H1 (cell line): ENCODE measurements around the gene SLC15A1. TPM values are rescaled to one million over a fixed set of nuclear protein-coding genes. Genes with fewer than 3 reads are reported as not detected.
A peak's percentile ranks its signal among the peaks of the same experiment; 100 is the strongest.

ENCODE experiments used
- CTCF ChIA-PET: fragments of 300-600 bp; sonication (Branson Sonifier 250); formaldehyde crosslinking; loops from one replicate; lab custom pipeline; 2021; ENCODE audit not compliant: partially characterized antibody; lab: Charles Lee
- POLR2A ChIA-PET: fragments of 300-600 bp; sonication (Branson Sonifier 250); formaldehyde crosslinking; loops from one replicate; lab custom pipeline; 2021; ENCODE audit warnings: inconsistent platforms; ENCODE audit not compliant: partially characterized antibody; lab: Charles Lee
- DNase-seq, 2 experiments: peaks; one replicate each; pipeline versions ENCODE4 v3.0.0 to v3.0.0-alpha.2; 2010 to 2022; ENCODE audit warnings: low spot score in 2 of 2, low read depth in 1 of 2, mixed read lengths in 1 of 2
- FAIRE-seq: peaks from 2 replicates; lab custom pipeline; 2011; peaks lifted over from hg19 to GRCh38; lab: Jason Lieb, UNC
- H2AFZ ChIP-seq: 2 replicates; pipeline ENCODE4 v1.8.1; 2012; ENCODE audit warnings: low read length, inconsistent platforms
- H2AK5ac ChIP-seq: 2 replicates; pipeline ENCODE4 v1.6.1; 2013; ENCODE audit warnings: low read depth, low read length
- H2BK120ac ChIP-seq: replicated peaks from 2 replicates; pipeline ENCODE3; 2013; ENCODE audit warnings: low read depth, low read length, inconsistent platforms
- H2BK12ac ChIP-seq: 2 replicates; pipeline ENCODE4 v1.6.1; 2013; ENCODE audit warnings: low read depth, low read length
- H2BK15ac ChIP-seq: 2 replicates; pipeline ENCODE4 v1.6.1; 2013; ENCODE audit warnings: low read length
- H2BK20ac ChIP-seq: 2 replicates; pipeline ENCODE4 v1.6.1; 2013; ENCODE audit warnings: low read length
- H2BK5ac ChIP-seq: 2 replicates; pipeline ENCODE4 v1.6.1; 2013; ENCODE audit warnings: low read depth, low read length
- H3K14ac ChIP-seq: 2 replicates; pipeline ENCODE4 v1.6.1; 2013; ENCODE audit warnings: inconsistent platforms; ENCODE audit not compliant: insufficient read length
- H3K18ac ChIP-seq: 2 replicates; pipeline ENCODE4 v1.6.1; 2013; ENCODE audit warnings: low read length; ENCODE audit errors: extremely low read depth
- H3K23ac ChIP-seq: 2 replicates; pipeline ENCODE4 v1.6.1; 2013; ENCODE audit warnings: inconsistent platforms; ENCODE audit not compliant: insufficient read length
- H3K23me2 ChIP-seq: 2 replicates; pipeline ENCODE4 v1.6.1; 2013; ENCODE audit warnings: low read depth, low read length
- H3K27ac ChIP-seq: 2 replicates; pipeline ENCODE4 v1.6.1; 2011; ENCODE audit warnings: low read depth, low read length, inconsistent platforms
- H3K27me3 ChIP-seq, 4 experiments: replicated peaks in 1 of 4; 1 replicate in 1 of 4; 2 replicates in 3 of 4; pipeline versions ENCODE4 v1.6.1 to v1.8.1; 2011 to 2013; ENCODE audit warnings: low read length in 3 of 4, mild to moderate bottlenecking in 3 of 4, inconsistent platforms in 2 of 4, mixed read lengths in 2 of 4, moderate library complexity in 1 of 4; ENCODE audit not compliant: control insufficient read depth in 3 of 4, insufficient read depth in 3 of 4; ENCODE audit errors: extremely low read depth in 1 of 4
- H3K36me3 ChIP-seq, 4 experiments: 2 replicates each; pipeline versions ENCODE4 v1.6.1 to v1.8.1; 2011 to 2013; ENCODE audit warnings: mild to moderate bottlenecking in 4 of 4, low read length in 3 of 4, moderate library complexity in 2 of 4, control low read depth in 1 of 4, inconsistent platforms in 1 of 4; ENCODE audit not compliant: insufficient read depth in 4 of 4, control insufficient read depth in 2 of 4
- H3K4ac ChIP-seq: replicated peaks from 2 replicates; pipeline ENCODE3; 2013; ENCODE audit warnings: low read length, low read depth, mixed read lengths, inconsistent platforms; ENCODE audit not compliant: insufficient read length
- H3K4me1 ChIP-seq, 4 experiments: replicated peaks in 1 of 4; 1 replicate in 1 of 4; 2 replicates in 3 of 4; pipeline versions ENCODE4 v1.6.1 to v1.8.1; 2011 to 2013; ENCODE audit warnings: low read length in 3 of 4, inconsistent platforms in 2 of 4, mixed read lengths in 1 of 4; ENCODE audit not compliant: insufficient read depth in 4 of 4, control insufficient read depth in 3 of 4
- H3K4me2 ChIP-seq, 2 experiments: 2 replicates each; pipeline versions ENCODE4 v1.6.1 to v1.8.1; 2011 to 2013; ENCODE audit warnings: low read depth in 2 of 2, low read length in 2 of 2, control low read depth in 1 of 2, inconsistent platforms in 1 of 2, mild to moderate bottlenecking in 1 of 2; ENCODE audit not compliant: insufficient read depth in 1 of 2
- H3K4me3 ChIP-seq, 4 experiments: fragments of 200-600, 300-600 bp in 1 of 4; sonication (generic), shearing (Covaris generic), sonication (Bioruptor Twin) in 1 of 4; 2 replicates each; pipeline versions ENCODE4 v1.5.1 to v1.8.1; 2011 to 2016; ENCODE audit warnings: low read length in 4 of 4, low read depth in 3 of 4, control low read depth in 2 of 4, inconsistent platforms in 2 of 4, mild to moderate bottlenecking in 2 of 4, mixed read lengths in 1 of 4, moderate library complexity in 1 of 4; ENCODE audit not compliant: insufficient read depth in 2 of 4; ENCODE audit errors: extremely low read depth in 1 of 4
- H3K56ac ChIP-seq: replicated peaks from 2 replicates; pipeline ENCODE3; 2013; ENCODE audit warnings: low read depth, mild to moderate bottlenecking, mixed read lengths, low read length, inconsistent platforms; ENCODE audit not compliant: insufficient read length
- H3K79me1 ChIP-seq: 2 replicates; pipeline ENCODE4 v1.6.1; 2013; ENCODE audit warnings: low read depth, low read length, control low read depth
- H3K79me2 ChIP-seq, 2 experiments: 2 replicates each; pipeline versions ENCODE4 v1.6.1 to v1.8.1; 2012 to 2013; ENCODE audit warnings: low read length in 2 of 2, mild to moderate bottlenecking in 2 of 2, inconsistent platforms in 1 of 2; ENCODE audit not compliant: insufficient read depth in 2 of 2, control insufficient read depth in 1 of 2
- H3K9ac ChIP-seq, 4 experiments: replicated peaks in 1 of 4; 1 replicate in 1 of 4; 2 replicates in 3 of 4; pipeline versions ENCODE4 v1.6.1 to v1.8.1; 2011 to 2013; ENCODE audit warnings: low read depth in 3 of 4, low read length in 3 of 4, control low read depth in 2 of 4, mild to moderate bottlenecking in 2 of 4, moderate library complexity in 2 of 4, inconsistent platforms in 1 of 4; ENCODE audit errors: extremely low read depth in 1 of 4
- H3K9me3 ChIP-seq, 2 experiments: 2 replicates each; pipeline versions ENCODE4 v1.6.1 to v1.8.1; 2012 to 2013; ENCODE audit warnings: mild to moderate bottlenecking in 2 of 2, moderate library complexity in 2 of 2, control low read depth in 1 of 2, inconsistent platforms in 1 of 2, low read depth in 1 of 2, low read length in 1 of 2, mixed read lengths in 1 of 2; ENCODE audit not compliant: insufficient read depth in 2 of 2
- H4K20me1 ChIP-seq, 2 experiments: replicated peaks in 1 of 2; 2 replicates each; pipeline versions ENCODE3 to v1.8.1; 2011 to 2013; ENCODE audit warnings: inconsistent platforms in 2 of 2, low read length in 2 of 2, mild to moderate bottlenecking in 1 of 2; ENCODE audit not compliant: insufficient read depth in 2 of 2, control insufficient read depth in 1 of 2
- H4K5ac ChIP-seq: 2 replicates; pipeline ENCODE4 v1.6.1; 2013; ENCODE audit warnings: low read length, low read depth, mixed read lengths, inconsistent platforms; ENCODE audit not compliant: insufficient read length
- H4K8ac ChIP-seq: 2 replicates; pipeline ENCODE4 v1.8.0; 2013; ENCODE audit warnings: mild to moderate bottlenecking, moderate library complexity, low read length, inconsistent platforms; ENCODE audit not compliant: insufficient read depth; ENCODE audit errors: extremely low read depth
- H4K91ac ChIP-seq: replicated peaks from 2 replicates; pipeline ENCODE3; 2013; ENCODE audit warnings: low read length, mixed read lengths, inconsistent platforms; ENCODE audit not compliant: insufficient read length
- BRCA1 ChIP-seq: IDR thresholded peaks from 2 replicates; pipeline ENCODE4 v1.6.1; 2012; ENCODE audit warnings: low read depth, low read length, improper control_type of control experiment
- CBX5 ChIP-seq: fragments of 300-800, 300-1000 bp; sonication (generic); IDR thresholded peaks from 2 replicates; pipeline ENCODE4 v1.7.1; 2016; ENCODE audit warnings: antibody characterized with exemption, low read length, low read depth
- HDAC2 ChIP-seq, 2 experiments: fragments of 300-600 bp in 1 of 2; sonication (generic) in 1 of 2; IDR thresholded peaks; 2 replicates each; pipeline ENCODE4 v1.6.1; 2011 to 2012; ENCODE audit warnings: low read depth in 2 of 2, low read length in 2 of 2, mild to moderate bottlenecking in 2 of 2, moderate library complexity in 2 of 2, borderline replicate concordance in 1 of 2, inconsistent platforms in 1 of 2
- HDAC6 ChIP-seq: IDR thresholded peaks from one replicate; pipeline ENCODE4 v1.7.1; 2012; ENCODE audit warnings: low read depth, mild to moderate bottlenecking, inconsistent platforms, low read length, moderate library complexity
- JUND ChIP-seq: IDR thresholded peaks from 2 replicates; pipeline ENCODE4 v1.6.1; 2011; ENCODE audit warnings: mild to moderate bottlenecking, improper control_type of control experiment, low read length
- MAFK ChIP-seq: IDR thresholded peaks from 2 replicates; pipeline ENCODE4 v1.6.1; 2012; ENCODE audit warnings: low read depth, mild to moderate bottlenecking, improper control_type of control experiment, low read length
- PHF8 ChIP-seq: fragments of 200-600 bp; sonication (generic); conservative IDR thresholded peaks from 2 replicates; pipeline ENCODE4 v1.7.1; 2012; ENCODE audit warnings: low read depth, mild to moderate bottlenecking, inconsistent platforms, low read length, moderate library complexity
- RAD21 ChIP-seq, 2 experiments: IDR thresholded peaks in 1 of 2; conservative IDR thresholded peaks in 1 of 2; 2 replicates each; pipeline ENCODE4 v1.6.1; 2011; ENCODE audit warnings: low read depth in 2 of 2, low read length in 2 of 2, improper control_type of control experiment in 1 of 2, inconsistent platforms in 1 of 2, mild to moderate bottlenecking in 1 of 2, moderate library complexity in 1 of 2
- SIRT6 ChIP-seq: IDR thresholded peaks from one replicate; pipeline ENCODE4 v1.7.1; 2012; ENCODE audit warnings: low read length, inconsistent platforms
- TBP ChIP-seq: IDR thresholded peaks from 2 replicates; pipeline ENCODE4 v1.6.1; 2011; ENCODE audit warnings: low read depth, low read length, improper control_type of control experiment
- ZNF274 ChIP-seq: IDR thresholded peaks from 2 replicates; pipeline ENCODE4 v1.7.0; 2012; ENCODE audit warnings: low read length, borderline replicate concordance; ENCODE audit errors: extremely low read depth
- WGBS, 2 experiments: shearing (Covaris generic) in 1 of 2; methylation state at CpG; one replicate each; pipeline versions ENCODE4 v1.1.6 to v1.1.7; 2013 to 2015; ENCODE audit warnings: low lambda C conversion rate in 2 of 2, mixed read lengths in 2 of 2, inconsistent platforms in 1 of 2, low coverage in 1 of 2, missing lambda C conversion rate in 1 of 2; ENCODE audit not compliant: insufficient replicate concordance in 2 of 2, insufficient coverage in 1 of 2, insufficient read length in 1 of 2; ENCODE audit errors: extremely low coverage in 1 of 2, missing lambda C conversion rate in 1 of 2; 5-methylcytosine and 5-hydroxymethylcytosine counted together
- polyA plus RNA-seq, 7 experiments: library from polyadenylated mRNA; depleted of rRNA in 3 of 7; stranded (reverse) in 5 of 7; unstranded in 2 of 7; fragments of >200 nt in 5 of 7; fragments of 200-250 nt in 2 of 7; gene quantifications; 1 replicate in 5 of 7; 2 replicates in 1 of 7; 4 replicates in 1 of 7; pipeline versions ENCODE4 v1.2.1 to v1.2.3, GENCODE V29; 2011 to 2013; ENCODE audit warnings: missing spikeins in 2 of 7, mixed read lengths in 2 of 7
- total RNA-seq: library from RNA; stranded (reverse); fragmentation: NEBNext Ultra II Directional; extraction: Animal tissue kit (Norgen Biotek cat#: 25700); gene quantifications from 2 replicates; pipeline ENCODE4 v1.2.1, GENCODE V29; 2021
- TF ChIP-seq, protein P1 (sequence below): IDR thresholded peaks from 2 replicates; pipeline ENCODE4 v1.6.1; 2012; ENCODE audit warnings: low read length, inconsistent platforms

SLC15A1 gene
- total and polyA plus RNA-seq, 2 of the 8 experiments (the other 6 are each of a cell fraction or from before 2014, with no cell fraction given): 1.3 to 2.4 TPM

DNA sequence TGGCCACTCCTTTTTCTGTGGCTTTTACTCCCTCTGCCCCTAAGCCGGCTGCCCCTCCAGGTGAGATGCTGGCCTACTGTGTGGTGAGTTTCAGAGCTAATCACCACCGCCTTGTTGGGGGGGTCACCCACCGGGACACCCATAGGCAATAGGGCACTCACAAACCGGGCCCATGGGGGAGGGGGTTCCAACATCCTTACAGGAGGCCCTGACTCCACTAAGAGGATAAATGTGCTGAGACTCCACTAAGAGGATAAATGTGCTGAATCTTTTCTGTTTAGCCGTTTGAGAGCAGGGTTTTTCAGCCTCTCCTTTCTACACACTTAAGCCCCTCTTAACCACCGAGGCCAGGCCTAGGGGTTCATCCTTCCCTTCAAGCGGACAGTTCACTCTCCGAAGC is 73.7 kb downstream of the SLC15A1 start:
- Histone ChIP-seq H2BK15ac (no peak overlapping the region), H3K79me2 (no peaks in the 10 kb centered on the region), H3K9ac (no peak overlapping the region), H2BK5ac (no peak overlapping the region; the same call in 1 of the 2 replicates), H3K4me3 (no peak overlapping the region), H3K4me1 (peaks cover 0 to 3% (median 0%) of the 10 kb centered on the region in 4 experiments; a peak in 1 of 7 replicates), H2BK120ac (no peak overlapping the region), H3K27me3 (no peaks in the 10 kb centered on the region), H3K4ac (no peak overlapping the region), H3K36me3 (no peaks in the 10 kb centered on the region), H4K20me1 (no peaks in the 10 kb centered on the region), H3K23me2 (peaks cover 2% of the 10 kb centered on the region; the same call in 1 of the 2 replicates), H4K8ac (no peak overlapping the region), H3K4me2 (no peak overlapping the region), H4K91ac (no peak overlapping the region), H2AFZ (no peak overlapping the region), H3K56ac (no peak overlapping the region), H3K14ac (no peak overlapping the region), H2AK5ac (no peak overlapping the region), H3K18ac (no peak overlapping the region; the same call in 1 of the 2 replicates), H2BK12ac (peak overlapping the region; percentile 75; the same call in 1 of the 2 replicates), H2BK20ac (no peak overlapping the region), H3K23ac (no peak overlapping the region), H3K79me1 (no peaks in the 10 kb centered on the region), H4K5ac (no peak overlapping the region), H3K9me3 (no peaks in the 10 kb centered on the region), H3K27ac (no peak overlapping the region)
- DNase-seq (no peak), FAIRE-seq (no peak)
- CTCF ChIA-PET: interaction anchor here (0.9 kb wide), 1 partner anchor 167 kb away, joined by 3 read pairs; no protein-coding TSS in a partner anchor
- POLR2A ChIA-PET: no interaction called here
- 91% methylated on average over 8 of the region's 8 CpGs; no CpG with 5 or more reads in 1 of the 2 experiments for WGBS, 2 experiments
- TF ChIP-seq CBX5: no peak
- no peak for TF ChIP-seq RAD21 (IDR thresholded peaks at IDR 0.05 in 1 of 2, conservative IDR thresholded peaks at IDR 0.05 in 1 of 2; ENCODE audit: low read depth in 2 of 2, low read length in 2 of 2)
- no peak for TF ChIP-seq ZNF274
- TF ChIP-seq SIRT6: no peak
- TF ChIP-seq, protein P1, sequence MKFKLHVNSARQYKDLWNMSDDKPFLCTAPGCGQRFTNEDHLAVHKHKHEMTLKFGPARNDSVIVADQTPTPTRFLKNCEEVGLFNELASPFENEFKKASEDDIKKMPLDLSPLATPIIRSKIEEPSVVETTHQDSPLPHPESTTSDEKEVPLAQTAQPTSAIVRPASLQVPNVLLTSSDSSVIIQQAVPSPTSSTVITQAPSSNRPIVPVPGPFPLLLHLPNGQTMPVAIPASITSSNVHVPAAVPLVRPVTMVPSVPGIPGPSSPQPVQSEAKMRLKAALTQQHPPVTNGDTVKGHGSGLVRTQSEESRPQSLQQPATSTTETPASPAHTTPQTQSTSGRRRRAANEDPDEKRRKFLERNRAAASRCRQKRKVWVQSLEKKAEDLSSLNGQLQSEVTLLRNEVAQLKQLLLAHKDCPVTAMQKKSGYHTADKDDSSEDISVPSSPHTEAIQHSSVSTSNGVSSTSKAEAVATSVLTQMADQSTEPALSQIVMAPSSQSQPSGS: no peak
- TF ChIP-seq HDAC2 (IDR thresholded peaks at IDR 0.05; ENCODE audit: borderline replicate concordance in 1 of 2, low read depth in 2 of 2, low read length in 2 of 2): no peak
- TF ChIP-seq PHF8: no peak
- TF ChIP-seq BRCA1: no peak
- no peak for TF ChIP-seq MAFK
- TF ChIP-seq TBP: no peak
- no peak for TF ChIP-seq HDAC6
- TF ChIP-seq JUND: no peak
